Measurements from ENCODE around the gene PCP2.
A peak's percentile ranks its signal among the peaks of the same experiment; 100 is the strongest.

Gene PCP2

DNA sequence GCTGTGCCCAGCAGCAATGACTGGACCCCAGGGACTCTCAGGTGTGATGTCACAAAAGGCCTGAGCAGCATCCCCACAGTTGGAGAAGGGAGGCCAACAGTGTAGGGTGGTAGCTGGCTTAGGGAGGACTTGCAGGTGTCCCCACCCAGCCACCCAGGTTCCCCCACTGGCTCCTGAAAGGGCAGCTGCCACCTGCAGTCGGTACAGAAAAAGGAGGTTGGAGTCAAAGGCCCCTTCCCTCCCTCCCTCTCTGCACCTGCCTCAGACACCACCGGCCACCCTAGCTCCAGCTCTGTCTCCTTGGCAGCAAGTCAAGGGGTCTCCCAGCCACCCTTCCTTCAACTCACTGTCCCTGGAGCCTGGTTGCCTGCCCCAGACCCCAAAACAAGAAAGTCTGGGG lies at the start of gene PCP2:
TSS of gene PCP2 (minus strand) at position 22 of the 400 bp plus-strand sequence. CDS start 262 bp downstream, outside the sequence.
- Mint-ChIP-seq H3K4me1 (peaks cover 67% of the 10 kb centered on the region), H3K27ac (no peak within 1 kb of the TSS), H3K36me3 (peaks cover 26% of the 10 kb centered on the region), H3K4me3 (no peak within 1 kb of the TSS), H3K9me3 (no peaks in the 10 kb centered on the region), H3K27me3 (no peaks in the 10 kb centered on the region)
- no peak for ATAC-seq

DNA sequence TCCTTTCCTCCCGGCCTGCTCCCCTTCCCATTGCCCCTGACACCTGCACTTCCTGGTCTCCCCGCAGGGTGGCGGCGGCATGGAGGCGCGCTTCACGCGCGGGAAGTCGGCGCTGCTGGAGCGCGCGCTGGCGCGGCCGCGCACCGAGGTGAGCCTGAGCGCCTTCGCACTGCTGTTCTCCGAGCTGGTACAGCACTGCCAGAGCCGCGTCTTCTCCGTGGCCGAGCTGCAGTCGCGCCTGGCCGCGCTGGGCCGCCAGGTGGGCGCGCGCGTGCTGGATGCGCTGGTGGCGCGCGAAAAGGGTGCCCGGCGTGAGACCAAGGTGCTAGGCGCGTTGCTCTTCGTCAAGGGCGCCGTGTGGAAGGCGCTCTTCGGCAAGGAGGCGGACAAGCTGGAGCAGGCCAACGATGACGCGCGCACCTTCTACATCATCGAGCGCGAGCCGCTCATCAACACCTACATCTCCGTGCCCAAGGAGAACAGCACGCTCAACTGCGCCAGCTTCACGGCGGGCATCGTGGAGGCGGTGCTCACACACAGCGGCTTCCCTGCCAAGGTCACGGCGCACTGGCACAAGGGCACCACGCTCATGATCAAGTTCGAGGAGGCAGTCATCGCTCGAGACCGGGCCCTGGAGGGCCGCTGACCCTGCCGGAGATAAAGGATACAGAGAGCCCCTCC lies 48.8 kb upstream of the PCP2 start:
- H3K4me3 Mint-ChIP-seq, result peak overlapping the region; percentile 98
- peaks cover 26% of the 10 kb centered on the region for H3K36me3 Mint-ChIP-seq
- no peak for ATAC-seq
- peaks cover 49% of the 10 kb centered on the region for H3K4me1 Mint-ChIP-seq
- peak overlapping the region; percentile 98 for H3K27ac Mint-ChIP-seq
- H3K9me3 Mint-ChIP-seq, result no peaks in the 10 kb centered on the region
- peaks cover 13% of the 10 kb centered on the region for H3K27me3 Mint-ChIP-seq

- peak; percentile 55 for ATAC-seq
- no peaks in the 10 kb centered on the region for H3K9me3 Mint-ChIP-seq
- peaks cover 57% of the 10 kb centered on the region for H3K4me1 Mint-ChIP-seq
- peak overlapping the region; percentile 98 for H3K27ac Mint-ChIP-seq
- peak overlapping the region; percentile 98 for H3K4me3 Mint-ChIP-seq
- H3K27me3 Mint-ChIP-seq, result peaks cover 21% of the 10 kb centered on the region
- peaks cover 23% of the 10 kb centered on the region for H3K36me3 Mint-ChIP-seq
Observed at GRCh38 chr19:7681340-7682174, 48.0 kb upstream of the PCP2 start.

GRCh38 chr19:7680606-7681339 lies 47.3 kb upstream of the PCP2 start, which contains the start of gene TRAPPC5:
Gene TRAPPC5 (plus strand): TSS chr19:7680833. CDS start chr19:7682254, 1,421 bp downstream.
- ATAC-seq, result peak; percentile 73
- no peaks in the 10 kb centered on the region for H3K9me3 Mint-ChIP-seq
- peaks cover 64% of the 10 kb centered on the region for H3K4me1 Mint-ChIP-seq
- peak within 1 kb of the TSS; percentile 98 for H3K4me3 Mint-ChIP-seq
- peaks cover 23% of the 10 kb centered on the region for H3K36me3 Mint-ChIP-seq
- peaks cover 29% of the 10 kb centered on the region for H3K27me3 Mint-ChIP-seq
- peak within 1 kb of the TSS; percentile 98 for H3K27ac Mint-ChIP-seq

DNA sequence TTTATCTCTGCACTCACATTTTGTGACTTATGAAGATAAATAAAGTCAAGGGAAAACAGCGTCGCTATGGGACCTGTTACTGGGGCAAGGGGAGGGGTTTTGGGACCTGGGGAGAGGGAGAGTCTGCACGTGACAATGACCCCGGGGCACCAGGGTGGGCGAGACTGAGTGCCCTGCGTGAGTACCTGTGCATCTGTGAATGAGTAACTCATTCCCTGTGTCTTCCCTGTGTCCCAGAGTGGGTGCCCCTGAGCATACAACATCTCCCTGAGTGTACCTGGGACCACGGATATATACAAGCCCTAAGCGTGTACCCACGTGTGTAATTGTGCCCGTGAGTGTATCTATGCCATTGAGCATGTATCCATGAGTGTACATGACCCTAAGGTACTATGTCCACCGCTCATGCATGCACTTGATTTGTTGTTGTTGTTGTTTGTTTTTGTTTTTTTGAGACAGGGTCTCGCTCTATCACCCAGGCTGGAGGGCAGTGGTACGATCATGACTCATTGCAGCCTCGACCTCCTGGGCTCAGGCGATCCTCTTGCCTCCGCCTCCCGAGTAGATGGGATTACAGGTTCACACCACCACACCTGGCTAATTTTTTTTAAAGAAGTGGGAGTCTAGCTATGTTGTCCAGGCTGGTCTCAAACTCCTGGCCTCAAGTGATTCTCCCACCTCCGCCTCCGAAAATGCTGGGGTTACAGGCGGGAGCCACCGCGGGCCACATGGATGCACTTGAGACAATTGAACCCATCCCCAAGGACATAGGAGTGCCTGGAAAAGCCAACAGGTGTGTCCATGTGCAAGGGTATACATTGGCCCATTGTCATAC lies 46.5 kb upstream of the PCP2 start:
- H3K4me3 Mint-ChIP-seq, result peak overlapping the region; percentile 98
- peak overlapping the region; percentile 98 for H3K27ac Mint-ChIP-seq
- H3K4me1 Mint-ChIP-seq, result peaks cover 67% of the 10 kb centered on the region
- peaks cover 33% of the 10 kb centered on the region for H3K27me3 Mint-ChIP-seq
- no peak for ATAC-seq
- H3K36me3 Mint-ChIP-seq, result peaks cover 17% of the 10 kb centered on the region
- H3K9me3 Mint-ChIP-seq, result no peaks in the 10 kb centered on the region

DNA sequence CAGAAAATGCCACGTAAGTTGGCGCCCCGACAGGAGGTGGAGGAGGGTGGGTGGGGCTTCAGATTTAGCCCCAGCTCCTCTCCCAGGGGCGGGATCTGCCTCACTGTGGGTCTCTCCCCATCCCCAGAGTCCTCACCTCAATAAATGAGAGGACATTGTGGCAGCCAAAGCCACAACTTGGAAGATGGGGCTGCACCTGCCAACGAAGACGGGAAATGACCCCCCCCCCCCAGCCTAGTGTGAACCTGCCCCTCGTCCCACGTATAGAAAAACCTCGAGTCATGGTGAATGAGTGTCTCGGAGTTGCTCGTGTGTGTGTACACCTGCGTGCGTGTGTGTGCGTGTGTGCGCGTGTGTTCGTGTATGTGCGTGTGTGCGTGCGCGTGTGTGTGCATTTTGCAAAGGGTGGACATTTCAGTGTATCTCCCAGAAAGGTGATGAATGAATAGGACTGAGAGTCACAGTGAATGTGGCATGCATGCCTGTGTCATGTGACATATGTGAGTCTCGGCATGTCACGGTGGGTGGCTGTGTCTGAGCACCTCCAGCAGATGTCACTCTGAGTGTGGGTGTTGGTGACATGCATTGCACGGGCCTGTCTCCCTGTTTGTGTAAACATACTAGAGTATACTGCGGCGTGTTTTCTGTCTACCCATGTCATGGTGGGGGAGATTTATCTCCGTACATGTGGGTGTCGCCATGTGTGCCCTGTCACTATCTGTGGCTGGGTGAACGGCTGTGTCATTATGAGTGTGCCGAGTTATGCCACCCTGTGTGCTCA lies 45.6 kb upstream of the PCP2 start:
- peak overlapping the region; percentile 49 for H3K4me3 Mint-ChIP-seq
- peaks cover 74% of the 10 kb centered on the region for H3K4me1 Mint-ChIP-seq
- H3K27ac Mint-ChIP-seq, result peak overlapping the region; percentile 98
- H3K27me3 Mint-ChIP-seq, result peaks cover 41% of the 10 kb centered on the region
- H3K9me3 Mint-ChIP-seq, result no peaks in the 10 kb centered on the region
- ATAC-seq, result peak; percentile 82
- peaks cover 16% of the 10 kb centered on the region for H3K36me3 Mint-ChIP-seq

- Mint-ChIP-seq H3K27ac (peak overlapping the region; percentile 98), H3K4me3 (no peak overlapping the region), H3K27me3 (peaks cover 55% of the 10 kb centered on the region), H3K4me1 (peaks cover 69% of the 10 kb centered on the region), H3K9me3 (peaks cover 3% of the 10 kb centered on the region), H3K36me3 (peaks cover 5% of the 10 kb centered on the region)
- ATAC-seq, result no peak
Observed at GRCh38 chr19:7677669-7678311, 44.3 kb upstream of the PCP2 start.

GRCh38 chr19:7676854-7677253 lies 43.3 kb upstream of the PCP2 start, which contains the start of gene MCEMP1:
Gene MCEMP1 (plus strand): TSS chr19:7677090. CDS start chr19:7677121, 31 bp downstream.
- H3K27ac Mint-ChIP-seq, result peak within 1 kb of the TSS; percentile 98
- H3K36me3 Mint-ChIP-seq, result no peaks in the 10 kb centered on the region
- H3K9me3 Mint-ChIP-seq, result peaks cover 3% of the 10 kb centered on the region
- ATAC-seq, result no peak
- peaks cover 61% of the 10 kb centered on the region for H3K27me3 Mint-ChIP-seq
- peaks cover 61% of the 10 kb centered on the region for H3K4me1 Mint-ChIP-seq
- H3K4me3 Mint-ChIP-seq, result peak within 1 kb of the TSS; percentile 32

DNA sequence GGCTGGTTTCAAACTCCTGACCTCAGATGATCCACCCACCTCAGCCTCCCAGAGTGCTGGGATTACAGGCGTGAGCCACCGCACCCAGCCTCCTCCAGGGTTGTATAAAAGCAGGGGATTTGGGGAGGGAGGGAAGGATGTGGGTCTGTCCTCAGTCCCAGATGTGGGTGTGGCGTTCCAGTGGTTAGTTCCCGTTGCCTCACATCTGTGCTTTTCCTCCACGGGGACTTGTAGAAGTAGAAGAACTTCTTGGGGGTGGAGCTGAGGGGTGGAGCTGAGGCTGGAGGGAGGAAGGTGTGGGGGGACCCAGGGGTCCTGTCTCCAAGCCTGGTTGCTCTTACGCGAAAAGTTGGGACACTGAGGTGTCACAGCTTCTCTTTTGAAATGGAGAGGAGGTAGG lies 42.9 kb upstream of the PCP2 start:
- Mint-ChIP-seq H3K36me3 (no peaks in the 10 kb centered on the region), H3K9me3 (peaks cover 3% of the 10 kb centered on the region), H3K4me3 (peak overlapping the region; percentile 32), H3K27me3 (peaks cover 66% of the 10 kb centered on the region), H3K4me1 (peaks cover 57% of the 10 kb centered on the region), H3K27ac (peak overlapping the region; percentile 98)
- no peak for ATAC-seq

- Mint-ChIP-seq H3K4me3 (no peak overlapping the region), H3K9me3 (peaks cover 3% of the 10 kb centered on the region), H3K36me3 (no peaks in the 10 kb centered on the region), H3K4me1 (peaks cover 57% of the 10 kb centered on the region), H3K27me3 (peaks cover 87% of the 10 kb centered on the region), H3K27ac (no peak overlapping the region)
- ATAC-seq, result no peak
Observed at GRCh38 chr19:7674010-7675005, 40.8 kb upstream of the PCP2 start.

GRCh38 chr19:7672522-7672921 lies 39.0 kb upstream of the PCP2 start:
- no peak for ATAC-seq

GRCh38 chr19:7670790-7671189 lies 37.3 kb upstream of the PCP2 start:
- ATAC-seq, result no peak
- Mint-ChIP-seq H3K9me3 (peaks cover 3% of the 10 kb centered on the region), H3K4me3 (peak overlapping the region; percentile 64), H3K27ac (no peak overlapping the region), H3K36me3 (no peaks in the 10 kb centered on the region), H3K4me1 (peaks cover 24% of the 10 kb centered on the region), H3K27me3 (peaks cover 84% of the 10 kb centered on the region)

More at GRCh38 chr19:7672522-7672921, 39.0 kb upstream of the PCP2 start:
- peaks cover 3% of the 10 kb centered on the region for H3K9me3 Mint-ChIP-seq
- peaks cover 90% of the 10 kb centered on the region for H3K27me3 Mint-ChIP-seq
- peaks cover 42% of the 10 kb centered on the region for H3K4me1 Mint-ChIP-seq
- no peak overlapping the region for H3K27ac Mint-ChIP-seq
- no peaks in the 10 kb centered on the region for H3K36me3 Mint-ChIP-seq
- H3K4me3 Mint-ChIP-seq, result no peak overlapping the region

Data from stimulated activated memory B cell treated with anti-CD40 and anti-IgM and Interleukin-4, amounts not matched to agents 10 μg/mL and 1 μg/mL and 100 μg/mL, for 72 hours (primary cell).